AG04449 (cell line): ENCODE data around the gene ARID2.

Experiments used
- CTCF ChIA-PET: fragments of 350-600 bp; formaldehyde crosslinking; extraction: SDS; loops from one replicate; lab custom pipeline; 2021; ENCODE audit warnings: antibody characterized with exemption; lab: Yijun Ruan, JAX
- POLR2A ChIA-PET: fragments of 400-600, 350-600 bp; formaldehyde crosslinking; extraction: SDS; loops from one replicate; lab custom pipeline; 2020; ENCODE audit warnings: antibody characterized with exemption, inconsistent platforms; lab: Yijun Ruan, JAX
- DNase-seq: peaks from one replicate; pipeline ENCODE4 v3.0.0-alpha.2; 2010; ENCODE audit warnings: low read depth, low spot score
- H3K4me3 ChIP-seq: 2 replicates; pipeline ENCODE4 v1.5.1; 2011; ENCODE audit warnings: low read depth, mild to moderate bottlenecking, control low read depth, low read length
- CTCF ChIP-seq: IDR thresholded peaks from one replicate; pipeline ENCODE4 v1.5.1; 2011; ENCODE audit warnings: mild to moderate bottlenecking, moderate library complexity, low read length, control low read depth, inconsistent platforms; ENCODE audit not compliant: insufficient read depth; ENCODE audit errors: missing control alignments

The ARID2 gene

GRCh38 chr12:45853550-45853949 is 124.0 kb downstream of the ARID2 start:
- CTCF ChIA-PET: no interaction called here

DNA sequence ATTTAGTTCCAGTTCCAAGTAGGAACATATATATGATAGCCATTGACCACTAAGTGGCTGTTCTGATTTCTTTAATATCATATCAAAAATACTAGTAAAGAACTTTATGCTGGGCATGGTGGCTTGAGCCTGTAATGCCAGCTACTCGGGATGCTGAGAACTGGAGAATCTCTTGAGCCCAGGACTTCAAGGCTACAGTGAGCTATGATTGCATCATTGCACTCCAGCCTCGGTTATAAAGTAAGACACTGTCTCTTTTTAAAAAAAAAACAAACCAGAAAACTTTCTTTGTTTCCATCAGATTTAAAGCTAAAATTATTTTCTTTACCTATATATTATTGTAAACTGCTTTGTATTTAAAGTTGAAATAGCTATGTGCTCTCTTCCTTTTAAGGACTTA is 133.8 kb downstream of the ARID2 start:
- ChIA-PET CTCF (no interaction called here), POLR2A (no interaction called here)
- no peak for TF ChIP-seq CTCF
- no peak overlapping the region for H3K4me3 ChIP-seq
- no peak for DNase-seq

More at GRCh38 chr12:45853550-45853949, 124.0 kb downstream of the ARID2 start:
- POLR2A ChIA-PET: no interaction called here
- DNase-seq: no peak
- no peak for TF ChIP-seq CTCF
- H3K4me3 ChIP-seq: no peak overlapping the region

GRCh38 chr12:45866299-45866698 is 136.8 kb downstream of the ARID2 start:
- no peak for TF ChIP-seq CTCF
- DNase-seq: no peak
- ChIA-PET POLR2A (no interaction called here), CTCF (interaction anchor here (1.1 kb wide), 1 partner anchor 121 kb away, joined by 3 read pairs; no protein-coding TSS in a partner anchor)
- no peak overlapping the region for H3K4me3 ChIP-seq

GRCh38 chr12:45872446-45872845 is 142.9 kb downstream of the ARID2 start:
- no peak for TF ChIP-seq CTCF
- CTCF ChIA-PET: no interaction called here
- POLR2A ChIA-PET: no interaction called here
- DNase-seq: no peak
- H3K4me3 ChIP-seq: no peak overlapping the region

- TF ChIP-seq CTCF: no peak
- CTCF ChIA-PET: no interaction called here
- POLR2A ChIA-PET: no interaction called here
- no peak for DNase-seq
- H3K4me3 ChIP-seq: no peak overlapping the region
These were observed 147.6 kb downstream of the ARID2 start for GRCh38 chr12:45877069-45877468.

GRCh38 chr12:45878630-45879255 is 149.2 kb downstream of the ARID2 start:
- H3K4me3 ChIP-seq: no peak overlapping the region
- DNase-seq: no peak
- CTCF ChIA-PET: interaction anchor here (1.1 kb wide), 1 partner anchor 10 kb away, joined by 4 read pairs; no protein-coding TSS in a partner anchor
- POLR2A ChIA-PET: interaction anchor here (0.6 kb wide), 1 partner anchor 336 kb away, joined by 3 read pairs; no protein-coding TSS in a partner anchor
- TF ChIP-seq CTCF: no peak
